GM21526 (cell line): ENCODE measurements around the gene PPP2R2D.
"Not testable (repeated sequence)": the region's sequence is repeated elsewhere in the genome, so short reads cannot be mapped to it uniquely, and the experiment has no call there.

Source experiments
- ATAC-seq: cut with Tn5 transposase; IDR thresholded peaks from one replicate; pipeline ENCODE4 v1.9.1; 2021; ENCODE audit warnings: moderate library complexity; ENCODE audit not compliant: unreplicated experiment, low FRiP score

PPP2R2D gene

DNA sequence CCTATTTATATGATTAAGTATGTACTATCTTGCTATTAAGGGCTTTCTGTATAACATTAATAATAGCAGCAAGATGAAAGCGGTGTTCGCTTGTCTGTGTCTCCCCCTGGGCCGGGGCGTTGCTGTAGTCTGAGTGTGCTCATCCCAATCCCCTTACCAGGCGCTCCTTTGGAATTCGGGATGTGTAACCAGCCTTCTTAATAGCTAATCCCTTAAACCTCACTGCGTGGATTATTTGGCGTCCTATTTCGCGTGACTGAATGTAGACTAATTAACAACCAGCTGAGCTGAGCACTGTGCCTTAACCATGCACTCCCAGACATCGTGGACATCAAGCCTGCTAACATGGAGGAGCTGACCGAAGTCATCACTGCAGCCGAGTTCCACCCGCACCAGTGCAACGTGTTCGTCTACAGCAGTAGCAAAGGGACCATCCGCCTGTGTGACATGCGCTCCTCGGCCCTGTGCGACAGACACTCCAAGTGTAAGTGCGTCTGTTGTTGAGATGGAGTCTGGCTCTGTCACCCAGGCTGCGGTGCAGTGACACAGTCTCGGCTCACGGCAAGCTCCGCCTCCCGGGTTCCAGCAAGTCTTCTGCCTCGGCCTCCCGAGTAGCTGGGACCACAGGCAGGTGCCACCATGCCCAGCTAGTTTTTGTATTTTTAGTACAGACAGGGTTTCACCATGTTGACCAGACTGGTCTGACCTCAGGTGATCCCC lies 44.3 kb downstream of the PPP2R2D start:
- no peak for ATAC-seq

DNA sequence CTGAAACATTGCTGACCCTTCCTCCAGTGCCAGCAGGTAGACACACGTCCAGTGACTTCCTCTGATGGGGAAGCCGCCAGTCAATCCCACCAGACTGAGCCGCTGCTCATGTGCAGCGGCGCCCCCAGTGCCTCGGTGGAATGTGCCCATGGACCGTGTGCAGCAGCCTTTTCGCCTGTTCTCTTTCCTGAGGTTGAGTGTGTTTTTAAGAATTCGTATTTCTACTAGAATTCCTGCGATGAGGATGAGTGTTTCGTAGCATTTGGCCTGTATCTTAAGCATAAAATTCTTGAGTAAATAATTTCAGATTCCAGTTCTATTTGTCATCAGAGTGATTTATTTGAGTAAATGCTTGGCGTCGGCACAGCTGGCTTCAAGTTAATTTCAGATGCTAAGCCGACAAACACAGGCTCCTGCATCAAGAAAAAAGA lies 45.5 kb downstream of the PPP2R2D start:
- no peak for ATAC-seq

DNA sequence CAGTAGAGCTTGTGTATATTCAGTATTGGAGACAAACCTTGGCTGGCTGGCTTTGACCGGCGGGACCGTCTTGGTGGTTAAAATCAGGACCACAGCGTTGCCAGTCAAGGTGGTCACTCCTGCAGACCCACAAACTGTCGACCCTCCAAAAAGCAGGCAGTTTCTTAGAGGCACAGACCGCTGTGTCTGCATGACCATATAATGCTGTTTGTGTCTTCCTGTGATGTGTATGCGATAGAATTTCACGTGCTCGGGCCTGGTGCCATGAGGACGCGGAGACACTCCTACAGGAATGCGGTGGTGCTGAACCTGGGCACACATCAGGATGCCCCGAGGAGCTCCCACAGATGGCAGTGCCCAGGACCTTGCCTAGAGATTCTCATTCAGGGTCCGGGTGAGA lies 46.1 kb downstream of the PPP2R2D start:
- no peak for ATAC-seq

DNA sequence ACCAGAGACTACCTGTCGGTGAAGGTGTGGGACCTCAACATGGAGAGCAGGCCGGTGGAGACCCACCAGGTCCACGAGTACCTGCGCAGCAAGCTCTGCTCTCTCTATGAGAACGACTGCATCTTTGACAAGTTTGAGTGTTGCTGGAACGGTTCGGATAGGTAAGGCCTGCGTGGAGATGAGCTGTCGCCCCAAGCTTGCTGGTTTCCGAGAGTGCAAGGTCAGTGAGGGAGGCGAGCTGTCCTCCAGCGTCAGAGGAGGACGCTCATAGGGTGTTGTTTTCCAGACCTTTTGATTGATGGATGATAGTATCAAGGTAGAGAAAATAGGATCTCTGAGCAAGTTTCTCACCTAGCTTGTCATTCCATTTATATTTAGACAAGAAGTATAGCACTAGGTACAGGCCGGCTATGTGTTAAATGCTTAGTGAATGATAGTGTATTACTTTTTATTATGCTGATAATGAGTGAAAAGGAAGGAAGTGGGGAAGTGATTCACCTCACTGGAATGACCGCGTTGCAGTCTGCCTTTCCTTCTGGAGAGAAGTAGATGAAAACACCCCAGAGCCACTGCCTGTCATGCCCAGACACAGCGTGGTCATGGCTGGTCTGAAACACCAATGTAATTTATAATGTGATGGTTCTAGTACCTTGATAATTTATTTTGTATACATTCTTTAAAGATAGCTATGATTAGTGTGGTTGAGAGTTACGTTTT lies 47.0 kb downstream of the PPP2R2D start:
- no peak for ATAC-seq

DNA sequence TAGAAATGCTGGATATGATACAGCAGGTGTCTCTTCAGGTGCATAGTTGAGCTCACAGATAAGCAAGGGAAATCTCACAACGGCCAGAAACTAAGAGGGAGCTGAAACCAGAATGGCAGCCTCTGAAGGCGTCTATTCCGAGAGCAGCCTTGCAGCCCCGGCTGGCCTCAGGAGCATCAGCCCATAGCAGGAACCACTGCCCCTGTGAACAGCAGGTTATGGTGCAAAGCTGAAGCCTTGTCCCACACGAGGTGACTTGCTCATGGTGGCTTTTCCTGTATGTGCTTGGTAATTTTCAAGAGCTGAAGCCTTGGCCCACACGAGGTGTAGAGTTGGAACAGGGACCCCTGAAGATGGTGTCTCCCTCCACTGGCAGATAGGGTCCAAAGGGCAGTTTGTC lies 47.7 kb downstream of the PPP2R2D start:
- ATAC-seq = no peak

DNA sequence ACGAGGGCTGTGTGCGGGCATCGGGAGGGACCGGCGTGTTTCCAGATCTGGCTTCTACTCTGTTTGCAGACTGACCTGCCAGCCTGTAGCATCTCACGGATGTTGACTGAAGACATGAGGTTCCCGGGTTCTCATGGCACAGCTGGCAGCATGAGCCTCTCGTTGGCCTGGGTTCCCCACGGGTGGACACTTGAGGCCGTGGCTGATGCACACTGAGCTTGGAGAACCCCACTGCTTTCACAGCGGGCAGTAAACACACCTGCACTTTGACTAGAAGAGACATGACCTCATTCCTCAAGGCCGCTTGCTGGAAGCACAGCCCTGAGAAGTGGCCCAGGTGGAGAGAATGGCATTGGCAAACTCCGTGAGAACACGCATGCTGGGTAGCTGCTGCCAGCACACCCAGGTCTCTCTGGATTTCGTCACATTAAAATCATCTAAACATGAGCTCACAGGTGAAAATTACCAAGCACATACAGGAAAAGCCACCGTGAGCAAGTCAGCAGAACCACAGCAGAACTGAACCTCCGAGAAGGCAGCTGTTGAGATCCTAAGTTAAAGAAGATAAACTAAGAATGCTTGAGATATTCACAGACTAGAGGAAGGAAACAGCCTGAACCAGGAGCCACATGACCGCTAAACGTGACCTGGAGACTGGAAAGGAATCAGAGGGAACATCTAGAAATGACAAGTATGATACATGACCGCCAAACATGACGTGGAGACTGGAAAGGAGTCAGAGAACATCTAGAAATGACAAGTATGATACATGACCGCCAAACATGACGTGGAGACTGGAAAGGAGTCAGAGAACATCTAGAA lies 48.4 kb downstream of the PPP2R2D start:
- no peak for ATAC-seq

DNA sequence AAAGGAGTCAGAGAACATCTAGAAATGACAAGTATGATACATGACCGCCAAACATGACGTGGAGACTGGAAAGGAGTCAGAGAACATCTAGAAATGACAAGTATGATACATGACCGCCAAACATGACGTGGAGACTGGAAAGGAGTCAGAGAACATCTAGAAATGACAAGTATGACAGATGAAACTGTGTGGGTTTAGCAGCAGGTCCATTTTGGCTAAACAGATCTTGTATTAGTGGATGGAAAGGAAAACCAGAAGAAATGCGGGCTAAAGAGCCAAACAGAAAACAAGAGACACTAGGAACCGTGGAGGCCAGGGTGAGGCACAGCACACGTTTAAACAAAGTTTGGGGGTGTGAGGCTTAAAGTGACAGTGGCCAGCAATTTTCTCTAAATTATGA lies 49.1 kb downstream of the PPP2R2D start:
- not testable (repeated sequence) for ATAC-seq

DNA sequence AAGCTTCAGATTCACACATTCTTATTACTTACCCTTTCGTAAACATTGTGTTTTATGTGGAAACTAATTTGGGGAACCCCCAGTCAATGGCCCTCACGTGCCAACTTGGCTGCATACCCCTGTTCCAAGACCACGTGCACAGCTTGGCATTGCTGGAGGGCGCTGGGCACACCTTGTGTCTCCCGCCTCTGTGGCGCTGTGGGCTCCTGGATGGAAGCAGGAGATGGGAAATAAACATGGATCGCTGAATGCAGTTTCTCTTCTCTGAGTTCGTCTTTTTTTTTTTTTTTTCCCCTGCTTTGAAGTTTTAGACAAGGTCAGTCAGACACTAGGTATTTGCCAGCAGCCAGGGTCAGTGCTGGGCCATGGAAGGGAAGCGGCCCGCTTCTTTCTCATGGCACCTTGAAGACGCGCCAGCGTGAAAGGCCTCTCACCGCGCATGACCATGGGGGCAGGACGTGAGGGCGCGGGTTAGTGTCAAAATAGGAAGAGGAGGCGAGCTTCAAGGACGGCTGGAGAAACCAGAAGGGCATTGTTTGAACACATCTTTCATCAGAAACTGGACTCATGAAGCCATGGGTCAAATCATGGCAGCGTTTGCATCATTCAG lies 53.7 kb downstream of the PPP2R2D start:
- ATAC-seq = no peak

DNA sequence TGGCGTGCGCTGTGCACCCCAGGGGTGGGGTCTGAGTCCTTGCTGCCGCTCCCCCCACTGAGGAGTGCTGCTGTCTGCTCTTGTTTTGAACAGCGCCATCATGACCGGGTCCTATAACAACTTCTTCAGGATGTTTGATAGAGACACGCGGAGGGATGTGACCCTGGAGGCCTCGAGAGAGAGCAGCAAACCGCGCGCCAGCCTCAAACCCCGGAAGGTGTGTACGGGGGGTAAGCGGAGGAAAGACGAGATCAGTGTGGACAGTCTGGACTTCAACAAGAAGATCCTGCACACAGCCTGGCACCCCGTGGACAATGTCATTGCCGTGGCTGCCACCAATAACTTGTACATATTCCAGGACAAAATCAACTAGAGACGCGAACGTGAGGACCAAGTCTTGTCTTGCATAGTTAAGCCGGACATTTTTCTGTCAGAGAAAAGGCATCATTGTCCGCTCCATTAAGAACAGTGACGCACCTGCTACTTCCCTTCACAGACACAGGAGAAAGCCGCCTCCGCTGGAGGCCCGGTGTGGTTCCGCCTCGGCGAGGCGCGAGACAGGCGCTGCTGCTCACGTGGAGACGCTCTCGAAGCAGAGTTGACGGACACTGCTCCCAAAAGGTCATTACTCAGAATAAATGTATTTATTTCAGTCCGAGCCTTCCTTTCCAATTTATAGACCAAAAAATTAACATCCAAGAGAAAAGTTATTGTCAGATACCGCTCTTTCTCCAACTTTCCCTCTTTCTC lies 55.0 kb downstream of the PPP2R2D start:
- ATAC-seq = no peak

DNA sequence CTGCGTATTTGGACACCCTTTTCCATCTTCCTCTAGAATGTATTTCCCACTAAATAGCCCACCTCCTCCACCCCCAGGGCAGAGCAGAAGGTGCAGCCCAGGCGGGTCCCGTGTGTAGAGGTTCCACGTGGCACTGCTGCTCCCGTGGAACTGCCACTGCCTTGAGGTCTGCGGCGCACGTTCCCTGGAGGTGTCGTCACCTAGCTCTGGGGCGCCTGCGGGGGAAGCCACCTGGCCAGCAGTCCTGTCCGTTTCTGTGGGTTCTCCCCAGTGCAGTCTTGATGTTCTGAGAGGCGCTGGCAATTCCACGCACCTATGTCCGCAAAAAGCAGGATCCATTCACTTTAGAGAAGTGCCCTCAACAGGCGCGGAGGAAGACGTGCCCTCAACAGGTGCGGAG lies 59.0 kb downstream of the PPP2R2D start:
- ATAC-seq = no peak

DNA sequence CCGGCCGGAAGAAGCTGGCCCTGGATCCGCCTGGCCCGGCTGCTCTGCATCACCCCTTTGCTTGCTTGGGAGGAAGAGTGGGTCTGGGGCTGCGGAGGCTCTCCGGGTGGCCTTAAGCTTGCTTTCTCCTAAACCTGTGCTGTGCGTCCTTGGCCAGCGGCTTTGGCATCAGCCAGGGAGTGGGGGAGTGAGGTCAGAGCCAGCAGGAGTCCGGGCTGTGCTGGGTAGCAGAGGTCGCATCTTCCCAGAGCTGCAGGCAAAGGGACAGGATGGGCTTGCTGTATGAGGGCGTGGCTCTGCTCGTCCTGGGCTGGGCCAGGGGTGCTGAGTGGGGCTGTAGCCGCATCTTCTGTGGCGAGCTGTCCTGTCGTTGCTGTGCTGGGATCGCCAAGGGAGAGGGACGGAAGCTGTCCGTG lies 59.8 kb downstream of the PPP2R2D start:
- ATAC-seq = no peak

DNA sequence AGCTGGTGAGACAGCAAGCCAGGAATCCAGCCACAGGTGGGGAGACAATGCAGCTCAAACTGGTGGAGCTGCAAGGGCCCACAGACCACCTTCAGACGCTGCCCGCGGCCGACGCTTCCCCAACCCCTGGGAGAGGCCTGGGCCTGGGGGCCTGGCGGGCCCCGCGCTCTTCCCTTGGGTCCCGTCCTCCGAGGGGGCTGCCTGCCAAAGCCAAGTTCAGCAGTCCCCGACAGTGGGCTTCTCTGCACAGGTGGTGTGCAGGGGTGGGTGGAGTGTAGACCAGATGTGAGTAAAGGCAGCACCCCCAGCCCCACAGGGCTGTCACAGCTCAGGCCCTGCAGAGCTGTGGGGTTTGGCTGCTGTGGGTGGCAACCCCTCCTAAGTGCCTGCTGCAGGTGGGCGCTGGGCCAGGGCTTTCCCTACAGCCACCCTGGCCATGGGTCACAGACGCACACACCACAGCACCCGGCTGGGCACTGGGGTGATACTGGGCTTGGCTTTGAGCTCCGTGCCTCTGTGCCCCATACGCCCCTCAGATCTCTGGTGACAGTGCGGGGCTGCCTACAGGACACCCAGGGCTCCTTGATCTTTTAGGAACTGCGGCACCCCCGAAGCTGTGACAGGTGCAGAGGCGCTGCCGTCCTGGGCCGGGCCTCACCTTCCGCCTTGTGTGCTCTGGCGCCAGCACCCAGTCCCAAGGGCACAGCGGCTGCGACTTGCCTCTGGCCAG lies 60.4 kb downstream of the PPP2R2D start:
- ATAC-seq = no peak

DNA sequence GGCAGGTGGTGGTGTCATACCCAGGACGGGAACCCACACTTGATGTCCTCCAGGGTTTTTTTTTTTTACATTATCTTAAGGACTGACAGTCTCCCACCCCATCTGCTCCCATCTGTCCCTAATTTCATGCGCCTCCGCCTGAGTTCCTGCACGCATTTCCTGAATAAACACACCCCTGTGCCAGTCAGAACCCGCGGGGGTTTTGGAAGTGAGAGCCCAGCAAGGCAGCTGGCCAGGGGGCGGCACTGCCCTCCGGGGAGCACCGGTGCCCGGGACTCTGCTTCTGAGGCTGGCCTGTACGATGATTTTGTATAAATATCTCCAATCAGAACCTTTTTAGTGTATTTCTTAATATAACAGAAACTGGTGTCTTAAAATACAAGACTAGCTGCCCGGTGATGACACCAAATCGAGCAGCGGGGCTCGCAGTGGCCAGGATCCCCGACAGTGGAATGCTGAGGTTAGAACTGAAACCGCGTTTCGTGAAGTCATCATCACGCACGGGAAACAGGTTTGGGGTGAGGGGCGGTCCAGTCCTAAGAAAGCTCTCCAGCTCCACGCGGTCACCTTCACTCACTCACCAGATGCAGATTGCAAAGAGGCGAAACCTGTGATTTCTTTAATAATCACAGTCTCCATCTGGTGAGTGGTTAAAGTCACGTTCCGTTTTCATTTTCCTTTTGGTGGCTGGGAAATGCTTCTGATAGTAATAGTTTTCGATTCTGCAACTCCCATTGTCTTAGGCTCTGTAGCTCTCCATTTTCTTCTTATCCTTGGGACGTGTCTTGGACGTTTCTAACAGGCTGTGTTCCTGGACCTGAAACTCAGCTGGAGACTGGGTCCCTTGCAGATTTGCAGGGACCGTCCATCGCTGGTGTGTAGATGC lies 61.2 kb downstream of the PPP2R2D start:
- ATAC-seq = no peak

DNA sequence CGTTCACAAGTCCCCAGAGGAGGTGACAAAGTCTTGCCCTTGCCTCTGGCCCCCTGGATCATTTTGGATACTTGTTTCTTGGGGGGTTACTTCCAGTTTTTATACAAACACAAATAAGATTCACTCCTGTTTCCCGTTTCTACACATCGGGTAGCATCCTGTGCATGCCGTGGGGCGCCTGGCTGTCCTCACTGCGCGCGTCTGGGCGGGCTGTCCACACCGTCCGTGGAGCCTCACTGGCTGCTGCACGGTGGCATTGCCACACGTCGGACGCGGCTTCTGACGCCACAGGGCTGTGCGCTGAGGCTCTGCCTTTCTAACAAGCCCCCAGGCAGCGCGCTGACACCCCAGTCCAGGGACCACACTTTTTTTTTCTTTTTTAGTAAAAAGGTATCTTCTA lies 62.5 kb downstream of the PPP2R2D start:
- no peak for ATAC-seq

DNA sequence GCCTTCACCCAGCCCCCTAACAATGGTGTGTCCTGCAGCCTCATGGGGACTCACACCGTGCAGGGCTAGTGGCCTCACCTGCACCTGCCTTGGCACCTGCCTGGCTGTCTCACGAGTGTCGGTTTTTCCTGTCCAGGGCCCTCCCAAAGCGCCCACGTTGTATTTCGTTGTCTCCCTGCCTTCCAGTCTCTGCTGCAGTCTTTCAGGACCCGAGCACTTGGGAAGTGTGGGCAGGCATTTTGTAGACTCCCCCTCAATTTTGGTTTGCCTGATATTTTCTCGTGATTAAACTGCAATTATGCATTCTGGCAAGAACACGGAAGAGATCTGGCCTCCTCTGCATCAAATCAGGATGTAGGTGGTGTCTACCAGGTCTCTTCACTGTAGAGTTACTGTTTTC lies 63.0 kb downstream of the PPP2R2D start:
- no peak for ATAC-seq

DNA sequence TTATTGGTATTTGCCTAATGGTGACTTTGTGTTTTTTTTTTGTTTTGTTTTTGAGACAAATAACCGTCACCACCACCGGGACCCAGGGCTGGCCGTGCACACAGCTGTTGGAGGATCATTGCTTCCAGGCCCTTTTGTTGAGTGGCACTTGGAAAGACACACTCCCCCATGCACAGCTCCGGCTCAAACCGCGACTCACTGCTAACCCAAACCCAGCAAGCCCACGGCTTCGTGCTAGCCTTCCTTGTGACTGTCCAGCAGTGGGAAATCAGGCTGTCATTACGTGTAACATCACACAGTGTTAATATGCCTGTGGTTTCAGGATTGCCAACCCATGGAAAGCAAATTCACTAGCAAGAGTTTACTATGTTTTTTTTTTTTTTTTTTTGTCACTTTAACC lies 63.5 kb downstream of the PPP2R2D start:
- ATAC-seq = no peak

DNA sequence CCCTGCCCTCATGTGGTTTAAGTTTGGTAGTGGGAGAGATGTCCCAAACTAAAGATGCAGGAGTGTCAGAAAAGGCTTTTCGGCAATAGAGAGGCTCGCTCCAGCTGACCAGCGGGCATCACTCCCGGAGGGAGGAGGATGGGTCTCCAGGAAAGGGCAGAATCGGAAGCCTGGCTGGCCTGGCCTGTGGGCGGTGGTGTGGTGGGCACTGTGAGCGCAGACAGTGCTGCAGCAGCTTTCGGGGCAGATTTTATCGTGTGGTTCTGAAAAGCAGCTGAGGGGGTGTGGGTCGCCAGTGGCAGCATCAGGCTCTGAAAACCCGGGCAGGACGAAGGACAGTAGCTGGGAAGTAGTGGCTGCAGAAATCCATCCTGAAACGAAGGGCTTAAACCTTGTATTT lies 68.1 kb downstream of the PPP2R2D start:
- no peak for ATAC-seq

DNA sequence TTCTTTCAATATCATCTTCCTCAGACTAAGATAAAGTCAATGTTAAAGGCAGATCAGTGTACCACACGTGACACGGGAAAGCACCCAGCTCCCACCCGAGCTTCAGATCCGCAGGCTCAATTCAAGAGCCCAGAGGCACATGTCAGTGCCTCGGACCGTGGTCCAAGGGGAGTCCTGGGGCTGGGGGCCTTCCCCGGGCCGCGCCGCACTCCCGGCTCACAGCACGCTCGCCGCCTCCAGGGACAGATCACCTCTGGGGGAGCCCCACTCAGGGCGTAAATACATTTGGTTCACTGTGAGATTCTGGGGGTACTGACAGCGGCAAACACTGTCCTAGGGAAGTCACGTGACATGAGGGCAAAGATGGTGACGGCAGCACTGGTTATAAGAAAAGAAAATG lies 70.1 kb downstream of the PPP2R2D start:
- no peak for ATAC-seq

DNA sequence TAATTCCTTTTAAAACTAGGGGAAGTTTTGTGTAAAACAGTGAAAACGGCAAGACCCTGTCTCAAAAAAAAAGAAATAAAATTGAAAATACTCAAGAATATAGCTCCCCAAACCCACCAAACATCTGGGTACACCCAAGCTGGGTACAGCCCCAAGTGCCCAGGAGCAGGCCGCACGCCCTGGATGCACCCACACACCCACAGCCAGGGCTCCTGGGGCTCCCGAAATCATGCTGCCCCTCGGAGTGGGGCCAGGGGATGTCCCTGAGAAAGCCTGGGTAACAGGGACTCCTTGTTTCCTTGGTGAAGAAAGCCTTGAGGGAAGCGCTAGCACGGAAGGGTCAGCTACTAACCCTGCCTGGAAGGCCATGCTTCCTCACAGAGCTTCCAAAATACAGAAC lies 70.8 kb downstream of the PPP2R2D start:
- ATAC-seq = no peak
